Epidermal melanocyte (primary cell): Measurements from ENCODE around the gene SKOR1.

ENCODE experiments used
- DNase-seq: peaks from one replicate; pipeline ENCODE4 v3.0.0; 2011; ENCODE audit warnings: low spot score; ENCODE audit not compliant: insufficient read length

SKOR1 gene

DNA sequence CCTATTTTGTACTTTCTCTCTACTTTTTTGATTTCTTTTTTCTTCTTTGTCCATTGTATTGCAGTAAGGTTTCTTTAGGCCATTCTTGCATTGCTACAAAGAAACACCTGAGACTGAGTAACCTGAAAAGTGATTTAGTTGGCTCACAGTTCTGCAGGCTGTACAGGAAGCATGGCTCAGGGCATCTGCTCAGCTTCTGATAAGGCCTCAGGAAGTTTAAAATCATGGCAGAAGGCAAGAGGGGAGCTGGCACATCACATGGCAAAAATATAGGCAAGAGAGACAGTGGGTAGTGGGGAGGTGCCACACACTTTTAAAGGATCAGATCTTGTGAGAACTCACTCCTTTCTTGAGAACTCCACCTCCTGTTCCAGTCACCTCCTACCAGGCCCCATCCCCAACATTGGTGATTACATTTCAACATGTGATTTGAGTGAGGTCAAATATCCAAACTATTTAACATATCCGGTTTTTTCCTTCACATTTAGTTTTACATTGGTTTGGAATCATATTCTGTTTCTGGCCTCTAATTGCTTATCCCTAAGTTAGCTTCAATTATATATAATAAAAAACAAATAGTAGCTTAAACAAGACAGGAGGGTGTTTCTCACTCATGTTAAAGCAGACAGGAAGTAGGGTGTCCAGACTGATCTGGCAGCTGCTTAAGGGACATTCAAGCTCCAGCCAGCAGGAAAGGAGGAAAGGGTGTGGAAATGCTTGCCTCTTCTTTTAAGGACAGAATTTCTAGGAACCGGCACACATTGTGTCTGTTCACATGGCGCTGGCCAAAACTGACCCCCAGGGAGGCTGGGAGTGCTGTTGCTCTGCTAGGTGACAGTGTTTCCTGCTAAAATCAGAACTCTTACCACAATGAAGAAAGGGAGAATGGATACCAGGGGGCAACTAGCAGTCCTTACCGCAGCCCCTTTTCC, 28.8 kb upstream of the SKOR1 start:
- DNase-seq, result no peak

DNA sequence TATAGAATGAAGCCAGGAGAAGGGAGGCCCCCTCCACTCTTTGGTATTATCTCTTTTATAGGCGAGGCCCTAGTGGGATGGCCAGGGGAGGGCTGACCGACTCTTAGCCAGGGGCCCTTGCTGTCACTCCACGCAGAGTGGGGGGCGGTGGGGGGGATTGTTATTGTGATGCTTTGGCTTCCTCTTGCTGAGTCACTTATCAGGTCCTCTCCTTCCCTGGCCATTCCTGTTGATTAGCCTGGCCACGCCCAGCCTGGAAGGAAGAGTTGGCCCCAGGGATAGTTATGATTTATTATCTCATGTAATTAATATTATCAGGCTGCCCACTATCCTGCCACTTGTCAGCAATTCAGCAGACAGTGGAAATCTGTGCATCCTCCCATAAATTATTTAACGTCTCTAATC, 25.5 kb upstream of the SKOR1 start:
- DNase-seq, result no peak

DNA sequence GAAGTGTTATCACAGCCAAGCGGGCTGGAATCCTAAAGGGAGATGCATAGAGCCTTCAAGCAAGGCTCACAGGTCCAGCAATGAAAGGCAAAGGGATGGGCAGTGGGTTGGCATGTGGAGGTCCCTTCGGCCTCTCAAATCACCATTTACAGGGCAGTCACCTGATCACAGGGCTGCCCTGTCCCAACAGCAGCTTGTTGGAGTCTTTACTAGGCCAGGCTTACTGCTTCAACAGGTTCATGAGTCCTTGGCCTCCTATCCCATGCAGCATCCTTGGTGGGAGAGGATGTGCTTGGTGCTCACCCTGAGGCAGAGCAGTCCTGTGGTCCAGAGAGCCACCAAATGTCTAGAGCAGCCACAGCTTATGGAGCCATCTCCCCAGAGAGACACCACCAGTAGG, 24.2 kb upstream of the SKOR1 start:
- no peak for DNase-seq

DNA sequence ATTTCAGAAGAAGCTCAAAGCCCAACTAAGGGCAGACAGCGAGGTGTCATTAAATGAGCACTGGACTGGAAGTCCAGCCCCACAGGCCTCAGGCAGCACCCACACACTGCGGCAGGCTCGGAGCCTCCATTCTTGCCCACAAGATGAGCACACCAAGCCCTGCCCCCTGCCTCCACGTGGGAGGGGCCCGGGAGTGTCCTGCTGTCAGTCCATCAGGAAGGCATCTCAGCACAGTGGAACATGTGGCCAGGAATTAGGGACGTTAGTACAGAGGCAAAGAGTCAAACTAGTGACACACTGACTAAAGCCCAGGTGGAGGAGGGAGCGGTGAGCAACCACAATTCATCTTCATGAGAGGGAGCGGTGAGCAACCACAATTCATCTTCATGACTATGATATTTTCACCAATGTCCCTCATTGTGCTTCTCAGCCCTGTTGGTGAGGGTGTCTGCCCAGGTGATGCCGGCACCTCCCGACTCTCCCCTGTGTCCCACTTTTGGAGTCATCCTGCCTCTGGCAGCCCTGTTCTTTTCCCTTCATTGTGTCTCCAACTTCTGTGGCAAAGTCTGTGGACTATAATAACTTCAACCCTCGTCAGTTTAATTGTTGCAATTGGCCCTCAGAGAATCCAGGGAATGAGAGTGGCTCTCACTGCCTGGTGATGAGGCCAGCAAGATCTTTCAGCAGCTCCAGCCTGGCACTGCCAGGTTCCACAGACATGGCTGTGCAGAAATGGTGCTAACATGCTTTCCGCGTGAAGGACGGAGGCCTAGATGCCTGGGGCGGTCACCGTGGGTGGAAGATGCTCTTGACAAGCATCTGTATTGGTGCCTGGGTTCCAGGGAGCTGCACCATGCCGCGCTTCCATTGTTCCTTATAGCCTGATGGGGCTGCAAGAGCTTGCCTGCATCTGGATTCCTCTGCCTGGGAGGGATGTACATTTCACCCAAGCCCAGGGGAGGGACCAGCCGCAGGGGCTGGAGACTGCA, 23.1 kb upstream of the SKOR1 start:
- no peak for DNase-seq

DNA sequence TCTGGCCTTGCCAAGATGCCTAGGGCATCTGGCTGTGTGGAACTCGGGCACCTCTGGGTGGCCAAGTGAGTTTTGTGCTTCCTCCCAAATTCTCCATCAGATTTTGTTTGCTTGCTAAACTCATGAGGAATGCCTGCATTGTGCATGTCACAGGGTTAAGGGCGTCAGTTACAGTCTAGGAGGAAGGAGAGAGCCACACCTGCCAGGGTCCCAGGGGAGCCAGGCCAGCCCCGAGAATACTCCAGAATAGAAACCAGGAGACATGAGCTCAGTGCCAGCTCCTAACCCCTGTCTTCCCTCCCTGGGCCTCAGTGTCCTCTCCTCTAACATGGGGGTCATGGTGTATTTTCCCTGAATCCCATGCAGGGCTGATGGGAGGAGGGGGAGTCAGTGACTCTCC, 22.0 kb upstream of the SKOR1 start:
- DNase-seq, result no peak

DNA sequence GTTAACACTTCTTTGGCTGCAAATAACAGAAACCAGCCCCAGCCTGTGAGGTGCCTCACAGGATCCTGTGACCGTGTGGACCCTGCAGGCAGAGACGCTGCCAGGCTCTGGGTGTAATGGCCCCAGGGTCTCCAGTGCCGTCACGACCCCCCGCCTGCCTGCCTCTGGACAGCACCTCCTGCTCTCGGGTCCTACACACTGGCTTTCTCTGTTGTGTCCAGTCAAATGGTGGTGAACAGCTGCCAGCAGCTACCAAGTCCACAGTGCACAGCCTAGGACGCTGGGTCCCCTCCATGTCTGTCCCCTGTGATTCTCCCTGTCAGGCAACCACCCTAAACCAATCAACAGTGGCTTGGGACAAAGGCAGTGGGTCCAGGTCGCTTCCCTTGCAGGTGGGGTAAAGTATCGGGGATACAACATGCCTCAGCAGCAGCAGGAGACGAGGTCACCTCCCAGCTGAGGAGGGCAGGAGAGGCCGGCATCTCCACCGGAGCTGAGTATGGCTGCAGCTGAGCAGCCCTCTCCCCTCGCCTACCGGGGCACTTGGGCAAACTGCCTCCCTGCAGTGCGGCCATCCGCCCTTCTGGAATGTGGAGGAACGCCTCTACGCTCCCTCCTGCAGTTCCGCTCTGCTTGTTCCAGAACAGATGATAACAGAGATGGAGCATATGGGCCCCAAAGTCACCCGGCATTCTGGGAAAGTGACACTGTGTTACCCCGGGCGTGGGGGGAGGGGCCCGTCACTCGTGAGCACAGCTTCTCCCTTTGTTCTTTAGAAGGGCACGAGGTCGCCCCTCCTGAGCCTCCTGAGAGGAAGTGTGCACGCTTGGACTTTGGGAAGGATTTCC, 21.1 kb upstream of the SKOR1 start:
- no peak for DNase-seq

DNA sequence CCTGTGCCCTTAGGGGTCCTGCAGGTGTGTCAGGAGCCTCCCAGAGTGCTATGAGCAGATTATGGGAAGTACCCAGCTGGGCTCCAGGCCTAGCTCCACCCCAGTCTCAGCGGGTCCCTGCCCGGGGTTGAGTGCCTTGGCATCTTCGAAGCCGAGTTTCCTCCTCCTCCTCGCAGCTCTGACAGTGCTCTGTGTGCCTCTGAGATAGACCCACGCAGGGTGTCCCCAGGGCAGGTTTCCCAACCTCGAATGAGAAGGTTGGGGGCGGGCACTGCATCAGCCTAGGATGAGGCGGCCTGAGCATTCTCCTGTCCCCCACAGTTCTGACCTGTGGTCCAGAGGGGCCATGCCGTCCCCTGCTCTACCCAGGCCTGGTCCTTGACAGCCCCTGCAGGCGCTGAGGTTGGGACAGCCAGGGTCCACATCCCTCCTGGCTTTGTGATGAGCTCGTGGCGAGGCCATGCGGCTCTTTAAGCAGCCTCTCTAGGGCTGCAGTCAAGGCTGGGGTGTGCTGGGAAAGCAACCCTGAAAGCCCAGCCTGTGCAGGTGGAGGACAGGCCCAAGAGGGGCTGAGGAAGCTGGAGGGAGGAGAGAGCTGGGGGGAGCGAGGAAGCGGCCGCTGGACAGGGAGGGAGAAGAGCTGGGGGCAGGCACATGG, 20.2 kb upstream of the SKOR1 start:
- no peak for DNase-seq

DNA sequence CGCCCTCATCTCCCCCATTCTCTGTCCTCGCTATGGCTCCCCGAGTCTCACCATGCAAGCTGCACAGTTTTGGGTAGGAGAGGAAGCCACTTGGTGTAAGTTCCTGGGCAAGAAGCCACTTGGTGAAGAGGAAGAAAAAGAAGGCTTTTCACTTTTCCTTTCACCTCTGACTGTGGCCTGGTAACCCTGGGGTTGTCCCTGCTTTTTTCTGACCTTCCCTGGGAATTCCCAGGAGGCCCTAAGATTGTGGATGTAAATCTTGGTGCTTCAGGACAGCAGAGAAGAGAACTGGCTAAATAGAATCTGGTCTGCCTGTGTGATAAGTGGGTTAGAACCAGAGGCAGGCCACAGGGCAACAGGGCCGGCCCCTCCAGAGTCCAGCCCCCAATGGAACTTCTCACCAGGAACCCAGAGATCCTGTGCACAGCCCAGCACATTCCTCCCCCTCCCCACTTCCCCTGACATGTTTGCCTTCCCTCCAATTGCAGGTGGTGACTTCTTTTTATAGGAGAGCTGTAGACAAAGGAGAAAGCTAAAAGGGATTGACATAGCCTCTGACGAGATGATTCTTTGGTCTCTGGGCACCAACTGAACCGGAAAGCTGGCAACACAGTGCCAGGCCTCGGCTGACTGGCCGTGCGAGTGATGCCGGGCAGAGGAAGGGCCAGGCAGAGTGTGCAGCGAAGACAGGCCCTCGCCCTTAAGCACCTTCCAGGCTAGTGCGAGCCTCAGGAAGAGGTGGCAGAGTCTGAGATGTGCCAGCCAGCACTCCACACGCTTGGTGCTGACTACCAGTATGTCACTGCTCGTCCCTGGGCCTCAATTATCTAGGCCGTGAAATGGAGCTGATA, 19.4 kb upstream of the SKOR1 start:
- DNase-seq, result no peak

DNA sequence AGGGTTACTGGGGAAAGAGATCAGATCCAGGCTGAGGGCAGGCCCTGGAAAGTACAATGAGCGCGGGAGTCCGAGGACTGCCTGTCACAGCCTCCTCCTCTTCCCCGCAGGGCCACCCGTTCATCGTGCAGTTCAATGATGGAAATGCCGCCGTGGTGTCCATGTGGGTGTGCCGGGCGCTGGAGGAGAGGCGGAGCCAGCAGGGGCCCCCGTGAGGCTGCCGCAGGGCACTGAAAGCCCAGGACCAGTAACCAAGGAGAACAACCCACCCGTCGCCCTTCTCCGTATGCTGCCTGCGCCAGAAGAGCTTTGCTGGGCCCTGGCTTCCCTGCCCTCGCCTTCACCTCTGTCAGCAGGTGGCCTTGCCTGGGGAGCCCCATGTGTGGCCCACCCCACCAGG, 18.8 kb upstream of the SKOR1 start:
- DNase-seq, result no peak

DNA sequence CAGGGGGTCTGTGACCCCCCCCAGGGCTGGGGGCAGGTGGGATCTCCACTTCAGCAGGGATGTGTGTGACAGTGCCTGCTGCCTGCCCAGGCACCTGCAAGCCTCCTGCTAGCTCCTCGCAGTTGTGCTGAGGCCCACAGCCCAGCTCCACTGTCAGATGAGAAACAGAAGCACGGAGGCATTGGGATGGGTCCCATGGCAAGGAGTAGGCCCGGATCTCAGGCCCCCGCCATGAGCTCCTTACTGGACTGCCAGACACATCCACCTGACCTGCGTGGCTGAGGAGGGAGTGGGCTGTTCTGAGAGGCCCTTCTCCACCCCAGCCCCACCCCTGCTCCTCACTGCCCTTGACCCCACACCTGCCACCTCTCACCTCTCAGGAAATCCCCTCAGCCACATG, 18.2 kb upstream of the SKOR1 start:
- DNase-seq, result no peak

DNA sequence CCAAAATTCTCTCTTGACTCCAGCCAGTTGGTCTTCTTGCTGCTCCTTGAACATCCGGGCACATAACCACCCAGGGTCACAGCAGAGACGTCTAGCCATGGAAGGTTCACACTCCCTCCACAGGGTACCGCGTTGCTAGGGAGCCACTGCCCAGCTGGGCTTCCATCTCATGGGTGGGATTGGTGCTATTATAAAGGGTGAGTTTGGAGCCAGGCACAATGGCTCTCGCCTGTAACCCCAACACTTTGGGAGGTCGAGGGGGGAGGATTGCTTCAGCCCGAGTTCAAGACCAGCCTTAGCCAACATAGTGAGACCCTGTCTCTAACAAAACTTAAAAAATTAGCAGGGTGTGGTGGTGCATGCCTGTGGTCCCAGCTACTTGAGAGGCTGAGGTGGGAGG, 17.5 kb upstream of the SKOR1 start:
- no peak for DNase-seq

DNA sequence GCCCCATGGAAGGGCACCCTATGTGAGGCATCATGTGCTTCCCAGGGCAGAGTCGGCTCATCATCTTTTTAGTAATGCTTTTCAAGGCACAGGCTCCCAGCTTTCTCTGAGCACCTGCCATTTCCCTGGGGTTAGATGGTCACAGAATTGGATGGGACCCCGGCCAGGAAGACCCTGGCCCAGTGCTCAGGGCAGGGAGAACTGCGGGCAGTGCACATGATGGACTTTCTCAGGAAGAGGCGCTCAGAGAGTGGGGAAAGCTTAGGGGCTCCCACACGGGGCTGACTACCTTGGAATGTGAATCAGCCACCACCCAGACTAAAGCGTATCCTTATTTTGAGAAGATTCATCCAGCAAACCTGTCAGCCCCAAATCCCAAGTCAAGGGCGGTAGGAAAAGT, 16.5 kb upstream of the SKOR1 start:
- DNase-seq, result no peak

DNA sequence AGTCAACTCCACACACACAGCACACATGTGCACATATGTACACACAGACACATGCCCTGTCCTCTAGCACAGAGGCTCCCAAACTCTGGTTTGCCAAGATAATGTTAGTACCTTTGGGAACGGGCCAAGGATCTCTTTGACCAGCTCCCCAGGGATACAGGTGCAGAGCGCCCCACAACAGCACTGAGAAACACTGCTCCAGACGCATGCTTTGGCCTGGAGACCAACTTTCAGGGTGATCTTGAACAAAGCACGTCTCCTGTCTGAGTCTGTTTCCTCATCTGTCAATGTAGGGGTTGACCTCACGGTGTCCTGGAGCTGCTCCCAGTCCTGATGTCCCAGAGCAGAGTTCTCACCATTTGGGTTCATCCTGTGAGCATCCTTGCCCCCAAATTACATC, 15.9 kb upstream of the SKOR1 start:
- no peak for DNase-seq

DNA sequence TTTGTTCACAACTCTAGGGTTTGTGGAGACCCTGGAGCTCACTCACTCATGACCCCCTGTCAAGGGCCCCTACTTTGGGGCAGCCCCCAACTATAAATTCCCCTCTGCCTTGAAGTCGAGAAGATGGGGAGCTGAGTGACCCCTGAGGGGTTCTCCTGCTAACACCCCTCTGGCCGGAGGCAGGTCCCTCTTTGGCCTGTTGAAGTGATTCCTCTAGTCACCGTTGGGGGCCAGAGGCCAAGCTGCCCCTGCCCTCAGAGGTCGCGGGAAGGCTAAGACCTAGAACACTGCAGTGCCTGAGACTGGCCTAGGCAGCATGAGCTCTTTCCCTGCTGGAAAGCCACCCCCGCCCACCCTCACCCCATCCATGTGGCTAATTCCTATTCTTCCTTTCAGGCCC, 15.4 kb upstream of the SKOR1 start:
- DNase-seq, result no peak

DNA sequence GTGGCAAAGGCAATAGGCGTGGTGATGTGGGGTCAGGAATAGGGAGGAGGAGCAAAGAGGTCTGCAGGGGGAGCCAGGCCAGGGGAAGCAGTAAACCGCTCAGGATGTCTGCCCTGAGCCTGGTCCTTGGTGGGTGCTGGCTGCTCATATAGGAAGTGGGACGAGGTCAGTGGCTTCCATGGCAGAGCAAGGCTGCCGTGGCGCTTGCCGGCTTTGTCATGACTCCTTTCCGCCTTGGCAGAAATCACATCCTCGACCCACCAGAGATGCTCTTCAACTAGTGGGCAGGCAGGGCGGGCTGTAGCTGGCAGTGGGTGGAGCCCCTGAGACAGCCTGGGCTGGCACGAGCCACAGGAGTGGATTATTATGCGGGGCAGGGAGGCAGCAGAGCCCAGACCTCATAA, 13.1 kb upstream of the SKOR1 start:
- no peak for DNase-seq

DNA sequence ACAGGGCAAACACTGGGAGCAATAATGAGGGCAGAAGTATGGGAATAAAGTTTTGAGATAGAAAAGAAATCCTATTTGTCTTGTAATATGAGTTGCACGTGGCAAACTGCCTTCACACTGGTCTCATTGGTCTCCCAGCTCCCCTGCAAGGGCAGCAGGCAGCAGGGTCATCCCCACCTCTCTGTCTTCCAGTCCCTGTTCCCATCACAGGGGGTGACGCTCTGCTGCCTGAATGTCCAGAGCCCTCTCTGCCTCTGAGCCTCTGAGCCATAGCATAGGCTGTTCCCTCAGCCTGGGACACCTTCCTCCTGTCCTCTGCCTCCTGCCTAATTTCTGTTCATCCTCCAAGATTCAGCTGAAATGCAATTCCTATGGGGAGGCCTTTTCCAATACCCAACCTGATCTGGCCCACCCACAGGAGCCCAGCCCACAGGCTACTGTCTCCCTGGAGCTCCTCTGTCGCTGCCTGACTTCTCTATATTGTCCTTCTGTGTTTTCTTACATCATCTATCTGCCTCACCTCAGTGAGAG, 12.1 kb upstream of the SKOR1 start:
- DNase-seq, result no peak

DNA sequence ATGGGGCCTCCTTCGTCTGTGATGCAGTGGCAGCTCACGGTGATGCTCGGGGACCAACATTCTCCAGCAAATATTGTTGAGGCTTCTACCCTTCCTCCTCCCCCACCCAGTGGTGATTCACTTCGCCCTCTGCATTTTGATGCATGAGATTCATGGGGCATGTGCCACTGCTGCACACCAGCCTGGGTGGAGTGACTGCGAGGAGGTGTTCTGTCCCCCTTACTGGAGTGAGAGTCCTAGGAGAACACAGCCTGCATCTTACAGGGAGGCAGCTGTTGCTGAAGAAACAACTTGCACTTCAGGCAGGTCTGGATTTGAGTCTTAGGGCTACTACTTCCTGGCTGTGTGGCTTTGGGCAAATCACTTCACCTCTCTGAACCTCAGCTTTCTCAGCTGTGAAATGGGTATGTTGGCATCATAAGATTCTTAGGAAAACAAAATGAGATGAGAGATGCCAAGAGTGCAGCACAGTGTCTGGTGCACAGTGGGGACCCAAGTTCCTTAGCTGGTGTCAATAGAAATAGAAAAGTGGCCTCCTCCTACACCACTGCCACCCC, 10.2 kb upstream of the SKOR1 start:
- DNase-seq, result no peak

DNA sequence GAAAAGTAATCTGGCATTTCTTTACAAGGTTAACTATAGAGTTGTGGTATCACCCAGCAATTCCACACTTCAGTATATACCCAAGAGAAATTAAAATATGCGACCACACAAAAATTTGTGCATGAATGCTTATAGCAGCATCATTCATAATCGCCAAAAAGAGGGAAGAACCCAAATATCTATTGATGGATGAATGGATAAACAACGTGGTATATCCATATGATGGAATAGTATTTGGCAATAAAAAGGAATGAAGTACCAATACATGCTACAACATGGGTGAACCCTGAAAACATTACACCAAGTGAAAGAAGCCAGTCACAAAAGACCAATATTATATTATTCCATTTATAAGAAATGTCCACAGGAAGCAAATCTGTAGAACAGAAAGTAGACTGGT, 8.6 kb upstream of the SKOR1 start:
- DNase-seq, result no peak

DNA sequence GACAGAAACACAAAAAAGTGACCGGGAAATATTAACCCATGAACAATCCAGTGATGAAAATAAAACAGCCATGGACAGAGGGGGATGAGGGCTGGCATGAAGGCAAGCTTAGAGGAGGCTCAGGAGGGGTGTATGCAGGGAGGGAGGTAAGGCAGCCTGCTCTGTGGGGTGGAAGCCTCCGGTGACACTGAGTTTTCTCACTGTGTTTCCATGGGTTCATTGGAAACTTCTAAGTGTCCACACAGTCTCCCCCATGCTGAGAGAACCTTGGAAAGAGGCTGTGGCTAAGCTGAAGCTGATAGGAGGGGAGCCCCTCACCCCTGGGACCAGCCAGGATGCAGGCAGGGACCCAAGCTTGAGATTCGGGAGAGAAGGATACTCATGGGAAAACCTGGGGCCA, 6.8 kb upstream of the SKOR1 start:
- DNase-seq, result no peak
